PFSK-1 (cell line): ENCODE results near the gene MYOF.

ENCODE experiments used
- POLR2AphosphoS5 ChIP-seq: IDR thresholded peaks from 2 replicates; pipeline ENCODE4 v1.6.1; 2012; ENCODE audit warnings: low read depth, mild to moderate bottlenecking, control low read depth, low read length, moderate library complexity
- REST ChIP-seq, 2 experiments: IDR thresholded peaks; 2 replicates each; pipeline versions ENCODE4 v1.6.1 to v1.8.0; 2011 to 2012; ENCODE audit warnings: low read depth in 2 of 2, low read length in 2 of 2, control low read depth in 1 of 2, inconsistent platforms in 1 of 2, mild to moderate bottlenecking in 1 of 2, moderate library complexity in 1 of 2; ENCODE audit not compliant: insufficient read depth in 1 of 2
- TAF1 ChIP-seq: IDR thresholded peaks from 2 replicates; pipeline ENCODE4 v1.6.1; 2012; ENCODE audit warnings: low read length, control low read depth, borderline replicate concordance; ENCODE audit not compliant: insufficient read depth

GRCh38 chr10:93334901-93335327 lies 147.2 kb downstream of the MYOF start:
- no peak for TF ChIP-seq REST (IDR thresholded peaks at IDR 0.05; ENCODE audit: insufficient read depth in 1 of 2, low read depth in 2 of 2, low read length in 2 of 2)
- no peak for TF ChIP-seq POLR2AphosphoS5
- no peak for TF ChIP-seq TAF1
